WI38 (cell line): ENCODE measurements around the gene IQGAP2.

Experiments used
- H3K4me3 ChIP-seq: 2 replicates; pipeline ENCODE4 v1.5.1; 2011; ENCODE audit warnings: low read depth, mild to moderate bottlenecking, control low read depth, low read length
- CTCF ChIP-seq: IDR thresholded peaks from 2 replicates; pipeline ENCODE4 v1.5.1; 2012; ENCODE audit warnings: low read depth, mild to moderate bottlenecking, control low read depth, low read length

Gene IQGAP2

DNA sequence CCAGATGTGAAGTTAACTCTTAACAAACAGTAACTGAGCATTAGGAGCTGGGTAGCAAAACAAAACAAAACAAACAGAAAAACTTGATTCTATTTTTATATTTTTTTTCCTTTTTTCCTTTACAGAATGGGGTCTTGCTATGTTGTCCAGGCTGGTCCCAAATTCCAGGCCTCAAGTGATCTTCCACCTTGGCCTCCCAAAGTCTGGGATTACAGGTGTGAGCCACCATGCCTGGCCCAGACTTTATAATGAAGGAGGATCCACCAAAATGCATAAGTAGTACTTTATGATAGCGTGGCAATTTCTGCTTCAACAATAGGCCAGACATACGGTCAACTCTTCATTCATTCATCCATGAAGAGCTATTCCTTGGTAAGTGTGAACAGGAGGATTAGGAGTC is 5.9 kb upstream of the IQGAP2 start:
- H3K4me3 ChIP-seq: no peak overlapping the region
- TF ChIP-seq CTCF: no peak

DNA sequence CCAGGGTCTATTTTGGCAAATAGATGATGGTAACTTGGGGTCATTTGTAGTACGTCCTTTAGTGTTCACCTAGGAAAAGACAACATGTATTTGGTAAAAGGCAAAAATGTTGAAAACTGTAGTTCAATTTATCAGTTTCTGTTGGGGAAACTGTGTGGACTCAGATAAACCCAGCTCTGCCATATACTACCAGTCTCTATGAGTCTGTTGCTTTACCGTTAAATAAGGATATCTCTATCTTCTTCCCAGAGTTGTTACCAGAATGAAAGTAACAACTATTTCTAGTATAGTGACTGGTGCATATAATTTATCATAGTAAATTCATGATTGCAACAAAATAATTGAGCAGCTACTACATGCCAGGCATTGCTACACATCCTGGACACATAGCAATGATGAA is 3.8 kb upstream of the IQGAP2 start:
- TF ChIP-seq CTCF: no peak
- no peak overlapping the region for H3K4me3 ChIP-seq

DNA sequence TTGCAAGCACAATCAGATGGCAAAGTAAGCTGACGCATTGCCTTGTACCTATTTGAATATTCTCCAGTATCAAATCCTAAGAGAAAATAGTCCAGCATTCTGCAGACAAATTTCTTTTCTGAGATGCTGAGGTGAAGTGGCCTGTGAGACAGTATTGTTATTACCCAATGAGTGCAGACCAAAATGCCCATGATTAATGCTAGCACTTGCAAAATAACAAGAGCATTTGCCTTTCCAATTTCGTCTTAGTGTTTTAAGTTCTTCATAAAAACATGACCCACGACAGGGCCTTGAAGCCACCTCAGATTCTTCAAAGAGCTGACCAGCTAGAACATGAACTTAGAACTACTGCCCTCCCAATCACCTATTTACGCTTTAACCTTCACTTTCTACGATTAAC is 2.6 kb upstream of the IQGAP2 start:
- no peak overlapping the region for H3K4me3 ChIP-seq
- no peak for TF ChIP-seq CTCF

GRCh38 chr5:76401801-76402250 is 1.3 kb upstream of the IQGAP2 start:
- H3K4me3 ChIP-seq: no peak overlapping the region
- no peak for TF ChIP-seq CTCF

DNA sequence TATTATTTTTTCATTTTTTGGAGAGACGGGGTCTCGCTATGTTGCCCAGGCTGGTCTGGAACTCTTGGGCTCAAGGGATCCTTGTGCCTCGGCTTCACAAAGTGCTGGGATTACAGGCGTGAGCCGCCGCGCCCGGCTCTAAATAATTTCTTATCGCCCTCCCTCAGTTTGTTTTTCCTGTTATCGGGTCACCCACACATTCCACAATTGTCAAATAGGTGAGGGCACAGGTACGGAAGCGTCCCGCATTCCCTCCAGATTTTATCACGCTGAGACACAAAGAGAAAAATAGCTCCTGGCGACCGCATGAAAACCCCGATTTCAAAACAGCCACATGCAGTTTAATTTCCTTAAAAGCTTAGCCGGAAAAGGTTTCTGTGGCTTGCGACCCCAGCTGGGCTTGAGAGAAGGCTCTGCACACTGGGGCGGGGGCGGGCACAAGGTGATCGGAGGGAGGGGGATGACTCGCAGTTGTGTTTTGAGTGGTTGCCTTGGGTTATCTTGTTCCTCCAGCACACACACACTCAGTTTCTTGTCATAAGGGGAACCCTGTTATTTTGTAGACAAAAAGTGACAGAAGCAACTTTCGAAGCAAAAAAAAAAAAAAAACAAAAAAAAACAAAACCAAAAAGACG is 717 bp upstream of the IQGAP2 start:
- H3K4me3 ChIP-seq: peak overlapping the region; percentile 59
- TF ChIP-seq CTCF: no peak

DNA sequence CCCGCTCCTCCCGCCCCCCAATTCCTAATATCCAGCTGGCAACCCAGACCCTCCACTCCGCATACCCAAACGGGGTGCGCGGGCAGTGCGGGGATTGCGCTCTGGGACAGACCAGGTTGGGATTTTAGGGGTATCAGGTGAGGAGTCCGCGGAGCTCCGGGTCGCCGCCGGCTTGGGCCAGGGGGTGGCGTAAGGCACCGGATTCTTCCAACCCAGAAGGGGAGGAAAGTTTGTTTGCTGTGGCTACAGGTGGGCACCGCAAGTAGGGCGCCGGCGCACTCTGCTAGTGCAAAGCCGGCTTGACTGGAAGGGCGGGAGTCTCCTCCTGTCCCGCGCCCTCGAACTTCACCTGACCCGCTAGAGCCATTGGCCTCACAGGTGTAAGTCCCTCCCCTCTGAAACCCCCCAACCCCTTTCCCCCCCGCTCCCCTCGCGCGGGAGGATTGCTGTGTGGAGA is 709 bp downstream of the IQGAP2 start:
- H3K4me3 ChIP-seq: peak overlapping the region; percentile 59
- TF ChIP-seq CTCF: no peak

DNA sequence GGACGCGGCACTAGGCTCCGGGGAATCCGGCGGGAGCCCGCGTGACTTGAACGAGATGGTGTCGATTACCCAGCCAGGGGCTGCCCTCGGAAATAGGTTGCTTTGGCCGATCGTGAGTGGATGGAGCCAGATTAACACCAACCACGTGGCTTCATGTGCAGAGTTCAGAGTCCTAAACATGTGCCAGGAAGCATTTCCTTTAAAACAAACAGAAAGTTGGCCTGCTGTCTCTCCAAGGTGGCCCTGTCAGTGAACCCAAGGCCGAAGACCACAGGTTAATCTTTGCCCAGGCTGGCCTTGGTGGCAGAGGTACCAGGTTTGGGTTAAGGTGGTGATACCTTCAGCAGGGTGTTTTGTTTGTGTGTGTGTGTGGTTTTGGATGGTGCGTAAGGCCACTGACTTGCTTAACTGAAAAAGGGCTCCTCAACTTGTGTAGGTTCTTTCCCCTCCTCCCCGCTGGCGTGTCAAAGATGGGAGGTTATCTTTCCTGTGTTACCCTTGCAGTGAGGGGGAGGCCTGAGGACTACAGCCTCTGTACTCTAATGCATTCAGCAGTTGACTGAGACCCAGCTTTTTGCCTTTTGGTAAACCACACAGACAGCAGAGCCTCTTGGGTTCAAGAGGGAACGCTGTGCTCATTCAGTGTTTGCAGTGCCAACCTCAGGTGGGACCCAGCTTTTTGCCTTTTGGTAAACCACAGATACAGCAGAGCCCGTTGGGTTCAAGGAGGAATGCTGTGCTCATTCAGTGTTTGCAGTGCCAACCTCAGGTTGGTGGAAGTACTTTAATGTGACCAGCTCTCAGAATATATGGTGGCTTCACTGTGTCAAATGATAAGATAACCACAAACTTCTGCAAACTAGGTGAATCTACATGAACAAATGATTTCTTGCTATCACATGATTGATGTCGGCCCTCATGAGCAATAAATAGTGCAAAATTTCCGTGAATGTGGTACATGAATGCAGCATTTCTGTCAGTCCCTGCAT is 1.4 kb downstream of the IQGAP2 start:
- no peak for TF ChIP-seq CTCF
- no peak overlapping the region for H3K4me3 ChIP-seq
